Measurements from ENCODE around the gene CALHM2. TPM values are rescaled to one million over a fixed set of nuclear protein-coding genes. Genes with fewer than 3 reads are reported as not detected.

The CALHM2 gene
- total and polyA plus RNA-seq, 2 of the 4 experiments (the other 2 are of a cell fraction): 2.5 to 7.9 TPM

DNA sequence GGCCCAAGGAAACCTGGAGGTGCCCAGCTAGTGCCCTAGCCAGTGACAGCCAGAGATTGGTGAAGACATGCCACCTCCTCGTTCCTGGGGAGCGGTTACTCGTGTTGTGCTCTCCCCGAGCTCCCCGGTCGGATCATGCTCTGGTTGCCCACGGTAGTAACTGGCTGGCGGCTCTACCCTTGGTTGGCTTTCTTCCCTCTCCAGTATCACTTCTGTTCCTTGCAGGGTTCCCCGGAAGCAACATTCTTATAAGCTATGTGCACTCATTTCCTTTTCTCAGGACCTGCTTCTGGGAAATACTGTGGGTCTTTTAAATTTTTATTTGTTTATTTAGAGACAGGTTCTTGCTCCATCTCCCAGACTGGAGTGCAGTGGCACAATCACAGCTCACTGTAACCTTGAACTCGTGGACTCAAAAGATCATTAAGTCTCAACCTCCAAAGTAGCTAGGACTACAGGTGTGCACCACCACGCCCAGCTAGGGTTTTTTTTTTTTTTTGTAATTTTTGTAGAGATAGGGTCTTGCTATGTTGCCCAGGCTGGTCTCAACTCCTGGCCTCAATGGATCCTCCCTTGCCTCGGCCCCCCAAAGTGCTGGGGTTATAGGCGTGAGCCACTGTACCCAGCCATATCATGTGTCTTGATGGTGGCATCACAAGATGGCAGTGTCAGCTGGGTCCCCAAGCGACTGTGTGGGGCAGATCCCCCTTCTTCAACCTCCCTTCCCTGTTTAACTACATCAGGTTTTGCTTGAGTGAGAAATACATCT lies 13.4 kb upstream of the CALHM2 start:
- ATAC-seq (ENCODE audit: low read depth): no peak
- Histone ChIP-seq H2BK120ac (ENCODE audit: low read depth, low read length) (no peak overlapping the region), H3K79me1 (ENCODE audit: low read depth in 1 of 2, low read length in 2 of 2) (no peaks in the 10 kb centered on the region), H3K9me3 (ENCODE audit: control insufficient read depth, insufficient read depth, low read length) (no peaks in the 10 kb centered on the region), H3K56ac (ENCODE audit: extremely low read depth, insufficient read depth, low read length) (no peak overlapping the region), H4K91ac (ENCODE audit: insufficient read depth, low read depth, low read length) (no peak overlapping the region), H2BK15ac (ENCODE audit: low read depth, low read length) (no peak overlapping the region), H3K27me3 (ENCODE audit: control insufficient read depth, insufficient read depth, low read length) (peaks cover 33% of the 10 kb centered on the region), H3K36me3 (ENCODE audit: control insufficient read depth, insufficient read depth, low read length) (no peaks in the 10 kb centered on the region), H3K27ac (ENCODE audit: insufficient read depth, low read length) (no peak overlapping the region), H2BK5ac (ENCODE audit: low read depth, low read length, poor library complexity, severe bottlenecking) (no peak overlapping the region), H3K4me2 (ENCODE audit: low read depth, low read length) (no peak overlapping the region), H3K18ac (ENCODE audit: low read depth, low read length) (no peak overlapping the region), H2AK5ac (ENCODE audit: low read depth, low read length) (no peak overlapping the region), H3K4me1 (ENCODE audit: control insufficient read depth, insufficient read depth, low read length) (no peaks in the 10 kb centered on the region), H3K4me3 (ENCODE audit: insufficient read depth, low read depth, low read length) (no peak overlapping the region), H2AFZ (replicated peaks; ENCODE audit: low read length, poor library complexity) (no peak overlapping the region), H3K4ac (ENCODE audit: low read depth, low read length) (no peak overlapping the region), H3K14ac (replicated peaks; ENCODE audit: low read depth, low read length) (no peak overlapping the region), H3K9me1 (ENCODE audit: insufficient read depth, low read length) (no peaks in the 10 kb centered on the region; the same call in 1 of the 2 replicates), H4K5ac (ENCODE audit: low read depth, low read length) (no peak overlapping the region), H2BK20ac (ENCODE audit: low read depth, low read length) (no peak overlapping the region), H3K23ac (ENCODE audit: low read depth, low read length) (no peak overlapping the region), H4K8ac (ENCODE audit: low read depth in 2 of 2, low read length in 2 of 2) (no peak overlapping the region), H4K20me1 (ENCODE audit: insufficient read depth, low read length) (no peaks in the 10 kb centered on the region), H3K9ac (ENCODE audit: low read depth, low read length) (no peak overlapping the region), H2AK9ac (replicated peaks; ENCODE audit: low read depth, low read length, poor library complexity) (no peak overlapping the region)
- DNase-seq: no peak
- TF ChIP-seq CHD1 (IDR thresholded peaks at IDR 0.05; ENCODE audit: low read depth, low read length): no peak
- TF ChIP-seq RCOR1 (IDR thresholded peaks at IDR 0.05; ENCODE audit: insufficient replicate concordance, low read length): no peak
- TF ChIP-seq, protein P1, sequence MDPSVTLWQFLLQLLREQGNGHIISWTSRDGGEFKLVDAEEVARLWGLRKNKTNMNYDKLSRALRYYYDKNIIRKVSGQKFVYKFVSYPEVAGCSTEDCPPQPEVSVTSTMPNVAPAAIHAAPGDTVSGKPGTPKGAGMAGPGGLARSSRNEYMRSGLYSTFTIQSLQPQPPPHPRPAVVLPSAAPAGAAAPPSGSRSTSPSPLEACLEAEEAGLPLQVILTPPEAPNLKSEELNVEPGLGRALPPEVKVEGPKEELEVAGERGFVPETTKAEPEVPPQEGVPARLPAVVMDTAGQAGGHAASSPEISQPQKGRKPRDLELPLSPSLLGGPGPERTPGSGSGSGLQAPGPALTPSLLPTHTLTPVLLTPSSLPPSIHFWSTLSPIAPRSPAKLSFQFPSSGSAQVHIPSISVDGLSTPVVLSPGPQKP (IDR thresholded peaks at IDR 0.05; ENCODE audit: borderline replicate concordance, low read depth, low read length): no peak
- TF ChIP-seq POLR2A (IDR thresholded peaks at IDR 0.05; ENCODE audit: low read depth, low read length): no peak
- TF ChIP-seq RAD21 (IDR thresholded peaks at IDR 0.05; ENCODE audit: low read length): no peak
- no peak for TF ChIP-seq MAFK (IDR thresholded peaks at IDR 0.05; ENCODE audit: low read depth, low read length)
- no peak for TF ChIP-seq MAZ (IDR thresholded peaks at IDR 0.05; ENCODE audit: borderline replicate concordance, low read depth, low read length)
- no peak for TF ChIP-seq NFE2L2 (IDR thresholded peaks at IDR 0.05; ENCODE audit: low read depth, low read length)
- TF ChIP-seq, protein P2, sequence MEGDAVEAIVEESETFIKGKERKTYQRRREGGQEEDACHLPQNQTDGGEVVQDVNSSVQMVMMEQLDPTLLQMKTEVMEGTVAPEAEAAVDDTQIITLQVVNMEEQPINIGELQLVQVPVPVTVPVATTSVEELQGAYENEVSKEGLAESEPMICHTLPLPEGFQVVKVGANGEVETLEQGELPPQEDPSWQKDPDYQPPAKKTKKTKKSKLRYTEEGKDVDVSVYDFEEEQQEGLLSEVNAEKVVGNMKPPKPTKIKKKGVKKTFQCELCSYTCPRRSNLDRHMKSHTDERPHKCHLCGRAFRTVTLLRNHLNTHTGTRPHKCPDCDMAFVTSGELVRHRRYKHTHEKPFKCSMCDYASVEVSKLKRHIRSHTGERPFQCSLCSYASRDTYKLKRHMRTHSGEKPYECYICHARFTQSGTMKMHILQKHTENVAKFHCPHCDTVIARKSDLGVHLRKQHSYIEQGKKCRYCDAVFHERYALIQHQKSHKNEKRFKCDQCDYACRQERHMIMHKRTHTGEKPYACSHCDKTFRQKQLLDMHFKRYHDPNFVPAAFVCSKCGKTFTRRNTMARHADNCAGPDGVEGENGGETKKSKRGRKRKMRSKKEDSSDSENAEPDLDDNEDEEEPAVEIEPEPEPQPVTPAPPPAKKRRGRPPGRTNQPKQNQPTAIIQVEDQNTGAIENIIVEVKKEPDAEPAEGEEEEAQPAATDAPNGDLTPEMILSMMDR (conservative IDR thresholded peaks at IDR 0.05; ENCODE audit: low read depth, low read length): no peak
- TF ChIP-seq, protein P3, sequence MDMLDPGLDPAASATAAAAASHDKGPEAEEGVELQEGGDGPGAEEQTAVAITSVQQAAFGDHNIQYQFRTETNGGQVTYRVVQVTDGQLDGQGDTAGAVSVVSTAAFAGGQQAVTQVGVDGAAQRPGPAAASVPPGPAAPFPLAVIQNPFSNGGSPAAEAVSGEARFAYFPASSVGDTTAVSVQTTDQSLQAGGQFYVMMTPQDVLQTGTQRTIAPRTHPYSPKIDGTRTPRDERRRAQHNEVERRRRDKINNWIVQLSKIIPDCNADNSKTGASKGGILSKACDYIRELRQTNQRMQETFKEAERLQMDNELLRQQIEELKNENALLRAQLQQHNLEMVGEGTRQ (IDR thresholded peaks at IDR 0.05; ENCODE audit: low read depth, low read length): no peak
- no peak for TF ChIP-seq CEBPB (IDR thresholded peaks at IDR 0.05; ENCODE audit: low read depth, low read length)
- TF ChIP-seq FOS (IDR thresholded peaks at IDR 0.05; ENCODE audit: low read depth, low read length): no peak
- no peak for TF ChIP-seq MXI1 (IDR thresholded peaks at IDR 0.05; ENCODE audit: borderline replicate concordance, low read depth, low read length)
- no peak for TF ChIP-seq RFX5 (IDR thresholded peaks at IDR 0.05; ENCODE audit: low read depth, low read length)
- no peak for TF ChIP-seq BHLHE40 (IDR thresholded peaks at IDR 0.05; ENCODE audit: low read depth, low read length)
- no peak for TF ChIP-seq SMC3 (IDR thresholded peaks at IDR 0.05; ENCODE audit: low read depth, low read length)
- ChIA-PET POLR2A (ENCODE audit: unreplicated experiment) (no interaction called here), CTCF (no interaction called here)
- BruUV-seq (replicated peaks): no TSS peak
- in situ Hi-C loops (cut with MboI; ENCODE audit: low sequenced_read_pairs): no loop called here
- dilution Hi-C loops (cut with HindIII; ENCODE audit: low sequenced_read_pairs, unreplicated experiment): no loop called here
- intact Hi-C loops (cut with micrococcal nuclease): no loop called here
- WGBS, 2 experiments (ENCODE audit: extremely low coverage in 2 of 2, insufficient read length in 1 of 2): 80% methylated on average over 1 of the region's 14 CpGs; no CpG with 5 or more reads in 1 of the 2 experiments
